T-cell (primary cell): ENCODE data around the gene DSCAM. TPM values are rescaled to one million over a fixed set of nuclear protein-coding genes. Genes with fewer than 3 reads are reported as not detected.

Experiments used
- ATAC-seq, 4 experiments: fragments of 200-7000 bp in 3 of 4; fragments of 150-1000 bp in 1 of 4; cut with Tn5 transposase; replicated peaks in 1 of 4; 1 replicate in 3 of 4; 2 replicates in 1 of 4; pipeline ENCODE4 v1.10.0; 2021; ENCODE audit warnings: moderate library complexity in 3 of 4, mild to moderate bottlenecking in 2 of 4, moderate number of reproducible peaks in 1 of 4
- CTCF ChIA-PET, 2 donors: fragments of 300-600 bp; sonication (Branson Sonifier 250); formaldehyde crosslinking; loops; one replicate each; lab custom pipeline; 2022; ENCODE audit warnings: antibody characterized with exemption in 2 of 2; lab: Charles Lee
- POLR2A ChIA-PET, 2 donors: fragments of 300-600 bp; sonication (Branson Sonifier 250); formaldehyde crosslinking; loops; one replicate each; lab custom pipeline; 2022; ENCODE audit warnings: antibody characterized with exemption in 2 of 2; lab: Charles Lee
- DNase-seq, 35 experiments: peaks; one replicate each; pipeline versions ENCODE4 v3.0.0 to v3.0.0-alpha.2; 2013 to 2023
- H3K27ac ChIP-seq: one replicate; pipeline ENCODE4 v1.5.1; 2013; ENCODE audit warnings: low read length
- H3K27me3 ChIP-seq, 2 experiments: replicated peaks in 1 of 2; 1 replicate in 1 of 2; 2 replicates in 1 of 2; pipeline versions ENCODE4 v1.6.1 to v1.7.0; 2013; ENCODE audit warnings: low read length in 1 of 2, mixed read lengths in 1 of 2; ENCODE audit not compliant: control insufficient read depth in 2 of 2, insufficient read depth in 2 of 2; ENCODE audit errors: extremely low read depth in 1 of 2
- H3K36me3 ChIP-seq, 2 donors: 1 replicate in 1 of 2; 2 replicates in 1 of 2; pipeline versions ENCODE4 v1.6.1 to v1.7.0; 2013; ENCODE audit warnings: low read length in 1 of 2; ENCODE audit not compliant: control insufficient read depth in 2 of 2, insufficient read depth in 1 of 2; ENCODE audit errors: extremely low read depth in 1 of 2
- H3K4me1 ChIP-seq, 2 experiments: 1 replicate in 1 of 2; 2 replicates in 1 of 2; pipeline versions ENCODE4 v1.6.1 to v1.7.0; 2013; ENCODE audit warnings: low read length in 2 of 2, mixed read lengths in 1 of 2; ENCODE audit not compliant: insufficient read depth in 2 of 2, control insufficient read depth in 1 of 2; ENCODE audit errors: extremely low read depth in 1 of 2
- H3K4me3 ChIP-seq, 2 donors: 1 replicate in 1 of 2; 2 replicates in 1 of 2; pipeline versions ENCODE4 v1.5.1 to v1.7.0; 2013; ENCODE audit warnings: mild to moderate bottlenecking in 2 of 2, low read length in 1 of 2, moderate library complexity in 1 of 2; ENCODE audit not compliant: control insufficient read depth in 1 of 2; ENCODE audit errors: extremely low read depth in 1 of 2
- H3K9me3 ChIP-seq: 2 replicates; pipeline ENCODE4 v1.7.0; 2013
- H3K27ac Mint-ChIP-seq, 2 donors: one replicate each; pipeline ENCODE4 v1.8.0; 2020 to 2021; ENCODE audit warnings: mild to moderate bottlenecking in 2 of 2, mixed read lengths in 2 of 2
- H3K27me3 Mint-ChIP-seq, 2 donors: one replicate each; pipeline ENCODE4 v1.8.0; 2021 to 2022; ENCODE audit warnings: mixed read lengths in 2 of 2
- H3K36me3 Mint-ChIP-seq: one replicate; pipeline ENCODE4 v1.8.0; 2021; ENCODE audit warnings: mixed read lengths
- H3K4me1 Mint-ChIP-seq, 3 donors: one replicate each; pipeline ENCODE4 v1.8.0; 2020 to 2022; ENCODE audit warnings: mixed read lengths in 3 of 3, mild to moderate bottlenecking in 1 of 3
- H3K4me3 Mint-ChIP-seq, 3 donors: one replicate each; pipeline ENCODE4 v1.8.0; 2020 to 2022; ENCODE audit warnings: mild to moderate bottlenecking in 3 of 3, mixed read lengths in 3 of 3, moderate library complexity in 3 of 3
- H3K9me3 Mint-ChIP-seq, 3 donors: one replicate each; pipeline ENCODE4 v1.8.0; 2020 to 2022; ENCODE audit warnings: mixed read lengths in 3 of 3
- WGBS: methylation state at CpG from one replicate; pipeline ENCODE4 v1.1.5; 2013; ENCODE audit warnings: missing lambda C conversion rate; ENCODE audit not compliant: insufficient coverage; 5-methylcytosine and 5-hydroxymethylcytosine counted together
- total RNA-seq, 35 experiments: library from RNA in 6 of 35; stranded (reverse) in 6 of 35; fragments of 120-200 nt in 1 of 35; gene quantifications; one replicate each; pipeline versions ENCODE4 v1.2.1 to v1.2.4 and lab custom pipeline; 2013 to 2026

DSCAM gene
- total RNA-seq, 5 donors from 2014 or later (not counting 1 experiment from before 2014, with no cell fraction given), result not detected

DNA sequence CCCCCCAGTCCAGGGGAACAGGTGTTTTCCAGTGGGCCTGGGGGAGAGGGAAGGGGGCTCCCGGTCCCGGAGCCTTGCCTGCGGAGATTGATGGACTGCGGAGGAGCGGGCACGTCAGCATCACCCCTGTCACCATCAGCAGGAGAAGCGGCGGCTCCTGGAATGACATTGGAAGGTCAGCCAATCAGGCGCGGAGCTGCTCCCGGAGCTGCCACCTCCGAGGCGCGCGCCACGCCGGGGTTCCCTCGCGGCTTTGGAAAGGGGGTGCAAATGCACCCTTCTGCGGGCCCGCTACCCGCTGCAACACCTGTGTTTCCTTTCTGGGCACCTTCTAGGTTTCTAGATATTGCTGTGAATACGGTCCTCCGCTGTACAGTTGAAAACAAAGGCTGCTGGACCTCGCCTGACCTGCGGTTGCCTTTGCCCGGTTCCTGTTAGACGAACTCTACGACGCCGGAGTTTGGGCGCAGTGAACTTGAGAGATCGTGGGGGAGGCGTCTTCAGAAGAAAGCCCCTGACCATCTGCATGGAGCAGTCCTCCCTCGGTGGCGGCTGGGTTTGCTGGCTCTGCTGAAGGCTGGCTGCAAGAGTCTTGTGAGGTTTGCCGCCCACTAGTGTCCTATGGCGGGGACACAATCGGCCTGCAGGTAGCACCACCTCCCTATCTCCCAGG lies 5.3 kb downstream of the DSCAM start:
- H3K4me1 ChIP-seq, result no peaks in the 10 kb centered on the region
- H3K4me3 ChIP-seq, result no peak overlapping the region
- Mint-ChIP-seq H3K27me3 (peaks cover 42 to 46% of the 10 kb centered on the region in 2 donors), H3K4me1 (peaks cover 0 to 7% (median 4%) of the 10 kb centered on the region in 3 donors), H3K27ac (no peak overlapping the region), H3K4me3 (no peak overlapping the region), H3K9me3 (no peaks in the 10 kb centered on the region), H3K36me3 (no peaks in the 10 kb centered on the region)
- CTCF ChIA-PET, result no interaction called here
- POLR2A ChIA-PET, result no interaction called here
- H3K27ac ChIP-seq, result no peak overlapping the region
- no peak for ATAC-seq
- no peak for DNase-seq
- no peaks in the 10 kb centered on the region for H3K36me3 ChIP-seq
- WGBS, result 9% methylated on average over 39 of the region's 39 CpGs
- H3K27me3 ChIP-seq, result peaks cover 3 to 16% of the 10 kb centered on the region in 2 experiments
- no peaks in the 10 kb centered on the region for H3K9me3 ChIP-seq

DNA sequence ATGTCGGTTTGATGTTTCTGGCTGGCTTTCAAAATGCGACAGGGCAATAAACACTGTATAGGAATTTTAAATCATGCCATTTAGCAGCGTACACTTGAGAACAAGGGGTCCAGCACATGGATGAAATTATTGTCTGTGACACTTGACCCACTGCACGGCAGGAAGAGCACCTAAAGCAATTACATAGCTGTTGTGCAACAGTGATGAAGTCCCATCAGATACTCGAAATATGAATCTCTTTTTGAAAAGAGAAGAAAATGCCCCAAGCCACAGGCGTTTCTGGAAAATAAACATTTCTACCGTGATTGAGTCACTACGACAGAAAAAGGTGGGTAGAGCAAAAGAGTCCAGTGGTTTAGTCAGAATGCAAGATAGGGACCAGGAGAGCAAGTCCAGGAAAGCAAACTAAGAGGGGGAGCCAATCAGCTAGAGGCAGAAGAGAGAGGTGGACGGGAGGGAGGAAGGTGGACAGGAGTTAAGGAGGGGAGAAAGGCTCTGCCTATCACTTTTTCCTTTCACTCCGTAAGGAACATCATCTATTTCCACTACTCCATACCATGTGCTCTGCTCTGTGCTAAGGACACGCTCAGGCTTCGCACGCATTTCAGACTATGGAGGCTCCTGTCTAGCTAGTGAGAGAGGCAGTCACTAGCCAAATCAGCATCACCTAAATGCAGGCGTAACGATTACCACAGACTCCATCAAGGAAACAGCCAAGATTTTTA lies 6.4 kb downstream of the DSCAM start:
- Histone ChIP-seq H3K27me3 (peaks cover 3 to 16% of the 10 kb centered on the region in 2 experiments), H3K4me1 (no peaks in the 10 kb centered on the region), H3K4me3 (no peak overlapping the region), H3K27ac (no peak overlapping the region), H3K9me3 (no peaks in the 10 kb centered on the region), H3K36me3 (no peaks in the 10 kb centered on the region)
- H3K9me3 Mint-ChIP-seq, result no peaks in the 10 kb centered on the region
- H3K27ac Mint-ChIP-seq, result no peak overlapping the region
- ATAC-seq (no peak), DNase-seq (no peak)
- WGBS, result 71% methylated on average over 8 of the region's 15 CpGs
- no peak overlapping the region for H3K4me3 Mint-ChIP-seq
- POLR2A ChIA-PET, result no interaction called here
- peaks cover 43 to 47% of the 10 kb centered on the region in 2 donors for H3K27me3 Mint-ChIP-seq
- H3K36me3 Mint-ChIP-seq, result no peaks in the 10 kb centered on the region
- CTCF ChIA-PET, result no interaction called here
- peaks cover 0 to 5% (median 4%) of the 10 kb centered on the region in 3 donors for H3K4me1 Mint-ChIP-seq

DNA sequence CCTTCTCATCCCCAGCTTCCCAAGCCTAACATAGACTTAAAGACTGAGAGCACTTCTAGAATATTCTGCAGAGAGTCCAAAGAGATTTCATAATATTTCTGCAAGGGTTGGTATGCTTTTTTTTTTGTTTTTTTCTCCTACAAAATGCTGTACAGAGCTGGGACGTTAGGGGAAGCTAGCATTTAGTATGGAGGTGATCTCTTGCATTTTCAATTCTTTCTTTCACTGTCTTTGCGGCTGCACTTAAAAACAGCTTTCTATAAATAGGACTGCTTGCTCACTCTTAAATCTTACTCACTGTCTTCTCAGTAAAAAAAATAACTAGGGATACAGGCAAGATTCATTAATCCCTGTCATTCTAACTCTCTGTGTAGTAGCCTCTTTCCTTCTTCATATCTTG lies 7.4 kb downstream of the DSCAM start:
- WGBS, result no CpG with 5 or more reads among the region's 2 CpGs
- Histone ChIP-seq H3K4me1 (no peaks in the 10 kb centered on the region), H3K36me3 (no peaks in the 10 kb centered on the region), H3K4me3 (no peak overlapping the region), H3K27me3 (peaks cover 0 to 16% of the 10 kb centered on the region in 2 experiments), H3K27ac (no peak overlapping the region), H3K9me3 (no peaks in the 10 kb centered on the region)
- no peaks in the 10 kb centered on the region for H3K36me3 Mint-ChIP-seq
- ATAC-seq (no peak), DNase-seq (no peak)
- peaks cover 37 to 42% of the 10 kb centered on the region in 2 donors for H3K27me3 Mint-ChIP-seq
- ChIA-PET POLR2A (no interaction called here), CTCF (no interaction called here)
- H3K9me3 Mint-ChIP-seq, result no peaks in the 10 kb centered on the region
- H3K27ac Mint-ChIP-seq, result no peak overlapping the region
- H3K4me1 Mint-ChIP-seq, result peaks cover 0 to 4% (median 0%) of the 10 kb centered on the region in 3 donors
- H3K4me3 Mint-ChIP-seq, result no peak overlapping the region

DNA sequence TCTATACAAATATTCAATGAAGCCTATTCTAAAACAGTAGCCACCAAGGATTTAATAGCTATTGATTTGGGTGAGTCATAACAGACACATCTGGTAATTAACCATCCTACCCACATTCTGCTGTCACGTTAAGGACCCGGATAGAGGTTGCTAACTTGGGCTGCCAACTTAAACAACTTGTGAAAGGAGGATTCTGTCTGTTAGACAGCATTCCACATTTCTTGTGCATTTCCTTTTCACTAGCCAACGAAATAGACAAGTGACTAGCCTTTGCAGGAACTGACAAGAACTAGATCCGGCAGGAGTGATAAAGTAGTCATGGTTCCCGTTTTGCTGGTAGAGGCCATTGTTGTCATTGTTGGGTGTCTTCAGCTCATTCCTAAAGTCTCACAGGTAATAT lies 9.5 kb downstream of the DSCAM start:
- Mint-ChIP-seq H3K27ac (no peak overlapping the region), H3K36me3 (no peaks in the 10 kb centered on the region), H3K4me3 (no peak overlapping the region), H3K9me3 (no peaks in the 10 kb centered on the region), H3K27me3 (peaks cover 31 to 36% of the 10 kb centered on the region in 2 donors), H3K4me1 (peaks cover 0 to 4% (median 0%) of the 10 kb centered on the region in 3 donors)
- Histone ChIP-seq H3K4me3 (no peak overlapping the region), H3K9me3 (no peaks in the 10 kb centered on the region), H3K4me1 (no peaks in the 10 kb centered on the region), H3K36me3 (no peaks in the 10 kb centered on the region), H3K27ac (no peak overlapping the region), H3K27me3 (peaks cover 0 to 16% of the 10 kb centered on the region in 2 experiments)
- ChIA-PET POLR2A (no interaction called here), CTCF (no interaction called here)
- no peak for ATAC-seq
- no CpG with 5 or more reads among the region's 5 CpGs for whole genome bisulfite sequencing
- DNase-seq, result no peak

DNA sequence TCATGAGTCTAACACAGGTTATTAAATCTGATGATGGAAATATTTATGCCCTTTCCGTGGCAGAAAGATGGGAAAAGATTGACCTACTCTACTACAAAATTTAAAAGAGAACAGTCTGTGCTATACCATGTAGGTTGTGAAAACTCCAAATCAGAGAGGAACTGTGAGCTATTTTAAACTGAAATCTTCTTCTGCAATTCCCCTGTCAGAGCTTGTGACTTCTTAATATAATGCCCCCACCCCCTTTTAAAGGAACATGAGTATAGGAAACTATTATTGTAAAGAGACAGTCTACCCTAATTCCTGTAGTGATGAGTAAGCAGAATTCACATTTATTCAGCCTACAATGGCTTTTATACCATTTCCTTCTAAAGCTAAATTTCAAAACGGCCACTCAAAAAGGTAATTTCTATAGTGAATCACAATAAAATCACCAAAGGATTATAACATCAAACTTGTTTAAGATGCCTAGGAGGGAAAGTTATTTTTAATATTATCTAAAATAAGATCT lies 11.7 kb downstream of the DSCAM start:
- Histone ChIP-seq H3K4me1 (no peaks in the 10 kb centered on the region), H3K36me3 (no peaks in the 10 kb centered on the region), H3K27me3 (no peaks in the 10 kb centered on the region), H3K27ac (no peak overlapping the region), H3K9me3 (no peaks in the 10 kb centered on the region), H3K4me3 (no peak overlapping the region)
- DNase-seq, result no peak
- WGBS, result no CpG with 5 or more reads among the region's 2 CpGs
- Mint-ChIP-seq H3K36me3 (no peaks in the 10 kb centered on the region), H3K4me1 (no peaks in the 10 kb centered on the region), H3K27ac (no peak overlapping the region), H3K9me3 (no peaks in the 10 kb centered on the region), H3K27me3 (peaks cover 13 to 18% of the 10 kb centered on the region in 2 donors), H3K4me3 (no peak overlapping the region)
- CTCF ChIA-PET, result no interaction called here
- ATAC-seq, result no peak
- POLR2A ChIA-PET, result no interaction called here

DNA sequence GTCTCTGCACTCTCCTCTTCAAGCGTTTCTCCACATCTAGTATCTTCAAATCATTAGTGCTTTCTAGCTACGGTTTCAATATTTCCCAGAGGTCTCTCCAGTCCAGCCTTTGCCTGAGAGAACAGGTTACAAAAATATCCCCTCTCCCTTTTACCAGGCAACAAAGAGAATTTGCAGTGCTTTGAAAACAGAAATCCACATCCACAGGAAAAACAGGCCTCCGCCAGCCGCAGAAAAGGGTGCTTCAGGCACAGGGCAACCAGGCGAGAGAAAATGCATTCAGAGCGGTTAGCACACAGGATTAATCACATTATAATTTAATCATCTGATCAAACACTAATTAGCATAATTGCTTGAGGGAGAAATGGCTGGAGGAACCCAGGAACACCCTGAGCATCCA lies 13.8 kb downstream of the DSCAM start:
- DNase-seq (no peak), ATAC-seq (no peak)
- 81% methylated on average over 2 of the region's 6 CpGs for WGBS
- Histone ChIP-seq H3K4me3 (no peak overlapping the region), H3K36me3 (no peaks in the 10 kb centered on the region), H3K9me3 (no peaks in the 10 kb centered on the region), H3K4me1 (no peaks in the 10 kb centered on the region), H3K27ac (no peak overlapping the region), H3K27me3 (peaks cover 0 to 3% of the 10 kb centered on the region in 2 experiments)
- Mint-ChIP-seq H3K27me3 (peaks cover 10 to 11% of the 10 kb centered on the region in 2 donors), H3K4me1 (no peaks in the 10 kb centered on the region), H3K27ac (no peak overlapping the region), H3K4me3 (no peak overlapping the region), H3K9me3 (no peaks in the 10 kb centered on the region), H3K36me3 (no peaks in the 10 kb centered on the region)
- ChIA-PET POLR2A (no interaction called here), CTCF (no interaction called here)
